ENCODE data around the gene RGS19. TPM values are rescaled to one million over a fixed set of nuclear protein-coding genes. Genes with fewer than 3 reads are reported as not detected.

Gene RGS19
- total RNA-seq, 1 donor from 2014 or later = 9.5 TPM

- no peak overlapping the region for H3K4me3 Mint-ChIP-seq
- TF ChIP-seq CTCF (conservative IDR thresholded peaks at IDR 0.05) = no peak
Observed at GRCh38 chr20:64036346-64037198, 42.7 kb downstream of the RGS19 start.

GRCh38 chr20:64035933-64036345, 43.4 kb downstream of the RGS19 start, which contains the start of gene C20orf204:
TSS of gene C20orf204 (plus strand) at chr20:64036182. CDS start at chr20:64036324, 142 bp downstream.
- H3K36me3 Mint-ChIP-seq = peaks cover 3% of the 10 kb centered on the region
- H3K27ac Mint-ChIP-seq = peak within 1 kb of the TSS; percentile 16
- DNase-seq (ENCODE audit: extremely low spot score, unreplicated experiment) = no peak
- no peak for TF ChIP-seq CTCF (conservative IDR thresholded peaks at IDR 0.05)
- no peaks in the 10 kb centered on the region for H3K9me3 Mint-ChIP-seq
- H3K4me1 Mint-ChIP-seq (ENCODE audit: unreplicated experiment) = no peaks in the 10 kb centered on the region
- peaks cover 36% of the 10 kb centered on the region for H3K27me3 Mint-ChIP-seq
- H3K4me3 Mint-ChIP-seq = no peak within 1 kb of the TSS

More at GRCh38 chr20:64036346-64037198, 42.7 kb downstream of the RGS19 start:
- no peaks in the 10 kb centered on the region for H3K4me1 Mint-ChIP-seq (ENCODE audit: unreplicated experiment)
- H3K9me3 Mint-ChIP-seq = no peaks in the 10 kb centered on the region
- no peak overlapping the region for H3K27ac Mint-ChIP-seq
- H3K27me3 Mint-ChIP-seq = peaks cover 42% of the 10 kb centered on the region
- DNase-seq (ENCODE audit: extremely low spot score, unreplicated experiment) = no peak
- H3K36me3 Mint-ChIP-seq = no peaks in the 10 kb centered on the region

GRCh38 chr20:64035066-64035932, 44.0 kb downstream of the RGS19 start:
- H3K27ac Mint-ChIP-seq = peak overlapping the region; percentile 16
- no peak for TF ChIP-seq CTCF (conservative IDR thresholded peaks at IDR 0.05)

GRCh38 chr20:64033981-64034493, 45.3 kb downstream of the RGS19 start:
- Mint-ChIP-seq H3K27ac (no peak overlapping the region), H3K36me3 (peaks cover 7% of the 10 kb centered on the region), H3K27me3 (peaks cover 17% of the 10 kb centered on the region), H3K4me1 (ENCODE audit: unreplicated experiment) (no peaks in the 10 kb centered on the region), H3K9me3 (no peaks in the 10 kb centered on the region), H3K4me3 (no peak overlapping the region)
- no peak for TF ChIP-seq CTCF (conservative IDR thresholded peaks at IDR 0.05)
- DNase-seq (ENCODE audit: extremely low spot score, unreplicated experiment) = no peak

More at GRCh38 chr20:64035066-64035932, 44.0 kb downstream of the RGS19 start:
- Mint-ChIP-seq H3K36me3 (peaks cover 7% of the 10 kb centered on the region), H3K4me1 (ENCODE audit: unreplicated experiment) (no peaks in the 10 kb centered on the region), H3K27me3 (peaks cover 29% of the 10 kb centered on the region), H3K4me3 (no peak overlapping the region), H3K9me3 (no peaks in the 10 kb centered on the region)
- no peak for DNase-seq (ENCODE audit: extremely low spot score, unreplicated experiment)
